Suprapubic skin (tissue), 4 donors: ENCODE data around the gene ARMC8. TPM values are rescaled to one million over a fixed set of nuclear protein-coding genes. Genes with fewer than 3 reads are reported as not detected.

Experiments used
- DNase-seq, 2 donors: peaks; one replicate each; pipeline ENCODE4 v3.0.0-alpha.2; 2019; ENCODE audit warnings: low spot score in 2 of 2
- H3K27ac ChIP-seq: fragments of 200-600 bp; sonication (generic); one replicate; pipeline ENCODE4 v1.5.1; 2019
- H3K27me3 ChIP-seq: fragments of 200-600 bp; sonication (generic); one replicate; pipeline ENCODE4 v1.5.1; 2019
- H3K36me3 ChIP-seq: fragments of 200-600 bp; sonication (generic); one replicate; pipeline ENCODE4 v1.5.1; 2019
- H3K4me1 ChIP-seq: fragments of 200-600 bp; sonication (generic); one replicate; pipeline ENCODE4 v1.5.1; 2019
- H3K4me3 ChIP-seq: fragments of 200-600 bp; sonication (generic); one replicate; pipeline ENCODE4 v1.5.1; 2019; ENCODE audit warnings: mild to moderate bottlenecking
- H3K9me3 ChIP-seq: fragments of 200-600 bp; sonication (generic); one replicate; pipeline ENCODE4 v1.5.1; 2019
- EP300 ChIP-seq: sonication (generic); formaldehyde crosslinking; IDR thresholded peaks from one replicate; pipeline ENCODE4 v1.6.1; 2017; ENCODE audit warnings: antibody characterized with exemption
- POLR2A ChIP-seq, 2 donors: fragments of 450-650 bp; IDR thresholded peaks; one replicate each; pipeline ENCODE4 v1.6.1; 2017; ENCODE audit warnings: antibody characterized with exemption in 2 of 2, mild to moderate bottlenecking in 2 of 2, moderate library complexity in 2 of 2
- POLR2AphosphoS5 ChIP-seq, 3 donors: sonication (generic); formaldehyde crosslinking; IDR thresholded peaks; one replicate each; pipeline ENCODE4 v1.6.1; 2017; ENCODE audit warnings: antibody characterized with exemption in 3 of 3
- WGBS: methylation state at CpG from one replicate; pipeline ENCODE4 v1.1.5; 2018; 5-methylcytosine and 5-hydroxymethylcytosine counted together
- total RNA-seq, 4 donors: library from RNA; depleted of rRNA; stranded (reverse); fragments of >200 nt; gene quantifications; one replicate each; pipeline ENCODE4 v1.1.0, GENCODE V29; 2016
- TF ChIP-seq, protein P1 (sequence below), 2 donors: fragments of 200-600 bp in 1 of 2; fragments of 450-650 bp in 1 of 2; sonication (generic) in 1 of 2; IDR thresholded peaks; one replicate each; pipeline ENCODE4 v1.5.1; 2016 to 2019; ENCODE audit warnings: antibody characterized with exemption in 2 of 2, mild to moderate bottlenecking in 1 of 2, moderate library complexity in 1 of 2

The ARMC8 gene
- total RNA-seq, 4 donors from 2014 or later, result 32.2 to 86.7 (median 33.3) TPM

DNA sequence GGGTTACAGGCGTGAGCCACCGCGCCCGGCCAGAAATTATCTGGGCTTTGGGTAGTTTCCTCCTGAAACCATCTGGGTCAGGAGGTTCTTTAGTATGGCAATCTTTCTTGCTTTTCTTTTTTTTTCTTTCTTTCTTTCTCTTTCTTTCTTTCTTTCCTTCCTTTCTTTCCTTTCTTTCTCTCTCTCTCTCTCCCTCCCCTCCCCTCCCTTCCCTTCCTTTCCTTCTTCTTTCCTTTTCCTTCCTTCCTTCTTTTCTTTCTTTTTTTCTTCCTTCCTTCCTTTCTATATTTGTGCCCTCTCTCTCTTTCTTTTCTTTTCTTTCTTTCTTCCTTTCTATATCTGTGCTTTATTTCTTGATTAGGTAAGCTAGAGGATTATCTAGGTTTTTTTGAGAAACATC is 29.4 kb upstream of the ARMC8 start:
- H3K36me3 ChIP-seq, result peaks cover 24% of the 10 kb centered on the region
- H3K4me3 ChIP-seq, result no peak overlapping the region
- H3K27me3 ChIP-seq, result no peaks in the 10 kb centered on the region
- DNase-seq, result no peak
- TF ChIP-seq POLR2AphosphoS5 (IDR thresholded peaks at IDR 0.05) (no peak), POLR2A (IDR thresholded peaks at IDR 0.05) (no peak), EP300 (no peak)
- TF ChIP-seq, protein P1, sequence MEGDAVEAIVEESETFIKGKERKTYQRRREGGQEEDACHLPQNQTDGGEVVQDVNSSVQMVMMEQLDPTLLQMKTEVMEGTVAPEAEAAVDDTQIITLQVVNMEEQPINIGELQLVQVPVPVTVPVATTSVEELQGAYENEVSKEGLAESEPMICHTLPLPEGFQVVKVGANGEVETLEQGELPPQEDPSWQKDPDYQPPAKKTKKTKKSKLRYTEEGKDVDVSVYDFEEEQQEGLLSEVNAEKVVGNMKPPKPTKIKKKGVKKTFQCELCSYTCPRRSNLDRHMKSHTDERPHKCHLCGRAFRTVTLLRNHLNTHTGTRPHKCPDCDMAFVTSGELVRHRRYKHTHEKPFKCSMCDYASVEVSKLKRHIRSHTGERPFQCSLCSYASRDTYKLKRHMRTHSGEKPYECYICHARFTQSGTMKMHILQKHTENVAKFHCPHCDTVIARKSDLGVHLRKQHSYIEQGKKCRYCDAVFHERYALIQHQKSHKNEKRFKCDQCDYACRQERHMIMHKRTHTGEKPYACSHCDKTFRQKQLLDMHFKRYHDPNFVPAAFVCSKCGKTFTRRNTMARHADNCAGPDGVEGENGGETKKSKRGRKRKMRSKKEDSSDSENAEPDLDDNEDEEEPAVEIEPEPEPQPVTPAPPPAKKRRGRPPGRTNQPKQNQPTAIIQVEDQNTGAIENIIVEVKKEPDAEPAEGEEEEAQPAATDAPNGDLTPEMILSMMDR (IDR thresholded peaks at IDR 0.05), result no peak
- H3K4me1 ChIP-seq, result no peaks in the 10 kb centered on the region
- no peak overlapping the region for H3K27ac ChIP-seq
- H3K9me3 ChIP-seq, result no peaks in the 10 kb centered on the region
- WGBS, result 96% methylated on average over 4 of the region's 4 CpGs

DNA sequence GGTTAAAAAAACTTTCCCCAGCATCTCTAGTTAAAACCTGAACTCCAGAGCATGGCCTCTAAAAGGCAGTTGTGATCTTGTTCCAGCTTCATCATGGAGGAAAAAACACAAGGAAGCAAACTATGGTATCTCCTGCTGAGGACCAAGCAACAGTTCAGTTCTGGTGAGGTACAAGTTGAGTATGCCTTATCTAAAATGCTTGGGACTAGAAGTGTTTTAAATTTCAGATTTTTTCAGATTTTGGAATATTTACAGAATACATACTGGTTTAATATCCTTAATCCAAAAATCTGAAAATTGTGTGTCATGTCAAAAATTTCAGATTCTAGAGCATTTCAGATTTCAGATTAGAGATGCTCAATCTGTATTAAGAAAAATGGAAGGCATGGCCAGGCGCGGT is 22.0 kb upstream of the ARMC8 start:
- TF ChIP-seq POLR2AphosphoS5 (IDR thresholded peaks at IDR 0.05), result no peak
- TF ChIP-seq, protein P1 (IDR thresholded peaks at IDR 0.05), result no peak
- TF ChIP-seq POLR2A (IDR thresholded peaks at IDR 0.05), result no peak
- TF ChIP-seq EP300, result no peak
- peaks cover 94% of the 10 kb centered on the region for H3K36me3 ChIP-seq
- WGBS, result 93% methylated on average over 2 of the region's 2 CpGs

DNA sequence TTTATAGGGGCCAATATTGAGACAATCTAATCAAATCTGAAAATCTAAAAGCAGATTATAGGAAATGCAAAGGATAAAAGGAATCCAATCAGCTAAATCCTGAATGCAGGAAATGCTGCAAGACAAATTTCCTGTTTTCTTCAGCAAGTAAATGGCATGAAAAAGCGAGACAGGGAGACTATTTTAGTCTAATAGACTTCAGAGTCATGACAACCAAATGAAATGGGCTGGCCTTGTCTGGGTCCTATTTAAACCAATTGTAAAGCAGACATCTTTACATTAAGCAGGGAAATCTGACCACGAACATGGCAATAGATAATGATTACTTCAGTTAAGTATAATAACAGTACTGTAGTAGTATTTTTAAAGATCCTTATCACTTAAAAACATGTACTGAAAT is 14.5 kb upstream of the ARMC8 start:
- DNase-seq, result no peak
- no peak overlapping the region for H3K4me3 ChIP-seq
- 62% methylated on average over 2 of the region's 2 CpGs for WGBS
- no peaks in the 10 kb centered on the region for H3K27me3 ChIP-seq
- H3K4me1 ChIP-seq, result peaks cover 28% of the 10 kb centered on the region
- TF ChIP-seq EP300 (no peak), POLR2A (IDR thresholded peaks at IDR 0.05) (no peak), POLR2AphosphoS5 (IDR thresholded peaks at IDR 0.05) (no peak)
- TF ChIP-seq, protein P1 (IDR thresholded peaks at IDR 0.05), result no peak
- peaks cover 30% of the 10 kb centered on the region for H3K36me3 ChIP-seq
- no peaks in the 10 kb centered on the region for H3K9me3 ChIP-seq
- H3K27ac ChIP-seq, result no peak overlapping the region

More for the DNA sequence above, 22.0 kb upstream of the ARMC8 start:
- H3K9me3 ChIP-seq, result no peaks in the 10 kb centered on the region
- no peaks in the 10 kb centered on the region for H3K27me3 ChIP-seq
- no peak overlapping the region for H3K4me3 ChIP-seq
- H3K27ac ChIP-seq, result no peak overlapping the region
- H3K4me1 ChIP-seq, result no peaks in the 10 kb centered on the region
- no peak for DNase-seq

DNA sequence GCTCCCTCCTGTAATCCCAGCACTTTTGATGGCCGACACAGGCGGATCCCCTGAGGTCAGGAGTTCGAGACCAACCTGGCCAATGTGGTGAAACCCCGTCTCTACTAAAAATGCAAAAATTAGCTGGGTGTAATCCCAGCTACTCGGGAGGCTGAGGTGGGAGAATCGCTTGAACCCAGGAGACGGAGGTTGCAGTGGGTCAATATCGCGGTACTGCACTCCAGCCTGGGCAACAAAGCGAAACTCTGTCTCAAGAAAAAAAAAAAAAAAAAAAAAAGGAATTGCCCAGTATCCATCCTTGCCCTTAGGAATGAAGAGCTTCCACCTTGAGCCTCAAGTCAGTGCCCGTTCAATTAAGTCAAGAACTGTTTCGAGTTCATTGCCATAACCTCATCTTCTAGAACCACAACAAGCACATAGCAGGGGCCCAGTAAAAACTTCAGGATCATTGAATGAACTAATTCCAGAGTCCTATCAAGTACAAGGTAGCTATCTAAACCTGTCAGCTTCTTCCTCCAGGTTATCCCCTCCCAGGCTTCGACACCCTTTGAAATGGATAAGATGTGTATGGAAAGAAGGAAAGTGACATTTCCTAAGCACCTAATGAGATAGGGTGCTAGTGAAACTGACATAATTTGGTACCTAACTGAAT is 13.2 kb upstream of the ARMC8 start:
- DNase-seq, result no peak
- Histone ChIP-seq H3K4me1 (peaks cover 28% of the 10 kb centered on the region), H3K4me3 (peak overlapping the region; percentile 94), H3K27ac (peak overlapping the region; percentile 89), H3K9me3 (no peaks in the 10 kb centered on the region), H3K27me3 (no peaks in the 10 kb centered on the region), H3K36me3 (peaks cover 18% of the 10 kb centered on the region)
- 48% methylated on average over 13 of the region's 13 CpGs for WGBS
- TF ChIP-seq POLR2A (IDR thresholded peaks at IDR 0.05) (no peak), EP300 (no peak), POLR2AphosphoS5 (IDR thresholded peaks at IDR 0.05) (no peak)
- TF ChIP-seq, protein P1 (IDR thresholded peaks at IDR 0.05), result no peak

DNA sequence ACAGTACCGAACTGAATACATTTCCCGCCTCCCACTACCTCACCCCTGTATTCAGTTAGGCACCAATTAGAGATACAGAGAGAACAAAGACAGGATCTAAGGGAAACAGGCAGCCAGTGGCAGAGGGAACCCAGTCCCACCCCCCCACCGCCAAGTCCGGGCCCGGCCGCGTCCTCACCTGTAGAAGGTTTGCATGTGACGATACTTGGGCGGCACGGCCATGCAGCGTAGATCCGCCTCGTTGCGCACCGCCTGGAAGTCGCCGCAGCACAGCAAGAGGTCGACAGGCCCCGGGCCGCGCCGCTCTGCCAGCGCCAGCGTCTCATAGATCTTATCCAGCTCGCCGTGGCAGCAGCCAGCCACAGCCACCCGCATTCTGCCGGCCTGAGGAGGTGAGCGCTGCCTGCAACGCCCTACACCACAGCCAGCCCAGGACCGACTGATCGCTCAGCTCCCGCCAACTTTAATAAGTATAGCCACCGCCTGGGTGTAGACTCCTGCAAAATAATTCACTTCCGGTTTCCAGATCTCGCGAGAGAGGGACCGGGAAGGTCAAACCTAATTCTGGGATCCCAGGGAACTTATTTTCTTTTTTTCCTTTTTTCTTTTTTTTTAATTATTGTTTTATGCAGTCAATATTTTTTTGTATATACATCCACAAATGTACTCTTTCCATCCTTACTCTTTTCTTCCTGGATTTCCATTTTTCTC is 12.5 kb upstream of the ARMC8 start, which contains the start of gene DBR1:
DBR1 (minus strand) TSS at position 501 of the 711 bp plus-strand sequence; CDS start at position 375, 126 bp downstream.
- DNase-seq, result peak; percentile 83 to 86
- peaks cover 28% of the 10 kb centered on the region for H3K4me1 ChIP-seq
- H3K27me3 ChIP-seq, result no peaks in the 10 kb centered on the region
- peak within 1 kb of the TSS; percentile 94 for H3K4me3 ChIP-seq
- H3K27ac ChIP-seq, result peak within 1 kb of the TSS; percentile 89
- TF ChIP-seq POLR2A (IDR thresholded peaks at IDR 0.05) (peak in 1 of 2 donors; percentile 75), POLR2AphosphoS5 (IDR thresholded peaks at IDR 0.05) (peak in 2 of 3 donors; percentile 53 to 57), EP300 (no peak)
- TF ChIP-seq, protein P1 (IDR thresholded peaks at IDR 0.05), result no peak
- H3K36me3 ChIP-seq, result peaks cover 11% of the 10 kb centered on the region
- WGBS, result 0% methylated on average over 24 of the region's 38 CpGs
- no peaks in the 10 kb centered on the region for H3K9me3 ChIP-seq
